IMR-90 (cell line): ENCODE results near the gene TMEM237. TPM values are rescaled to one million over a fixed set of nuclear protein-coding genes. Genes with fewer than 3 reads are reported as not detected.

Source experiments
- ATAC-seq: fragments of 200-7000 bp; cut with Tn5 transposase; 2 replicates; pipeline ENCODE4 v1.9.1; 2020; ENCODE audit warnings: low read depth, mild to moderate bottlenecking, moderate library complexity
- BruUV-seq: library from RNA; stranded (reverse); fragments of 400-500 nt; replicated peaks from 2 replicates; lab custom pipeline; 2021; lab: Mats Ljungman, UMichigan
- CTCF ChIA-PET: fragments of 300-600 bp; formaldehyde crosslinking; extraction: SDS; loops from one replicate; lab custom pipeline; 2021; ENCODE audit warnings: antibody characterized with exemption; lab: Yijun Ruan, JAX
- POLR2A ChIA-PET: fragments of 300-600 bp; sonication (Branson Sonifier 250); formaldehyde crosslinking; loops from one replicate; lab custom pipeline; 2022; ENCODE audit warnings: antibody characterized with exemption; ENCODE audit not compliant: unreplicated experiment; lab: Charles Lee
- DNase-seq: peaks from one replicate; pipeline ENCODE4 v3.0.0; 2013
- H2AFZ ChIP-seq: replicated peaks from 2 replicates; pipeline ENCODE3; 2013; ENCODE audit warnings: low read length, mild to moderate bottlenecking; ENCODE audit not compliant: poor library complexity
- H2AK5ac ChIP-seq: 2 replicates; pipeline ENCODE4 v1.6.1; 2013; ENCODE audit warnings: low read depth, low read length, inconsistent platforms
- H2AK9ac ChIP-seq: replicated peaks from 2 replicates; pipeline ENCODE3; 2013; ENCODE audit warnings: mild to moderate bottlenecking, low read depth, low read length, moderate library complexity; ENCODE audit not compliant: poor library complexity
- H2BK120ac ChIP-seq: 2 replicates; pipeline ENCODE4 v1.6.1; 2013; ENCODE audit warnings: low read depth, low read length, inconsistent platforms
- H2BK15ac ChIP-seq: 3 replicates; pipeline ENCODE4 v1.6.1; 2013; ENCODE audit warnings: low read depth, low read length, inconsistent platforms
- H2BK20ac ChIP-seq: 2 replicates; pipeline ENCODE4 v1.6.1; 2013; ENCODE audit warnings: low read depth, mild to moderate bottlenecking, inconsistent platforms, low read length, moderate library complexity
- H2BK5ac ChIP-seq: 2 replicates; pipeline ENCODE4 v1.6.1; 2013; ENCODE audit warnings: mild to moderate bottlenecking, low read depth, low read length, inconsistent platforms; ENCODE audit not compliant: poor library complexity, severe bottlenecking
- H3K14ac ChIP-seq: replicated peaks from 2 replicates; pipeline ENCODE4 v1.6.1; 2013; ENCODE audit warnings: low read depth, low read length, inconsistent platforms
- H3K18ac ChIP-seq: 2 replicates; pipeline ENCODE4 v1.6.1; 2013; ENCODE audit warnings: low read depth, low read length, control low read depth
- H3K23ac ChIP-seq: 2 replicates; pipeline ENCODE4 v1.6.1; 2013; ENCODE audit warnings: low read depth, low read length, inconsistent platforms
- H3K27ac ChIP-seq: 2 replicates; pipeline ENCODE4 v1.5.1; 2013; ENCODE audit warnings: mild to moderate bottlenecking, control low read depth, low read length; ENCODE audit not compliant: insufficient read depth
- H3K27me3 ChIP-seq: 2 replicates; pipeline ENCODE4 v1.6.1; 2013; ENCODE audit warnings: low read length; ENCODE audit not compliant: control insufficient read depth, insufficient read depth
- H3K36me3 ChIP-seq: 2 replicates; pipeline ENCODE4 v1.6.1; 2013; ENCODE audit warnings: low read length, mixed read lengths; ENCODE audit not compliant: control insufficient read depth, insufficient read depth
- H3K4ac ChIP-seq: 2 replicates; pipeline ENCODE4 v1.6.1; 2013; ENCODE audit warnings: low read depth, low read length, inconsistent platforms
- H3K4me1 ChIP-seq: 2 replicates; pipeline ENCODE4 v1.6.1; 2013; ENCODE audit warnings: low read length, mixed read lengths; ENCODE audit not compliant: control insufficient read depth, insufficient read depth
- H3K4me2 ChIP-seq: 2 replicates; pipeline ENCODE4 v1.6.1; 2013; ENCODE audit warnings: low read depth, mild to moderate bottlenecking, control low read depth, low read length, moderate library complexity
- H3K4me3 ChIP-seq: 2 replicates; pipeline ENCODE4 v1.5.1; 2013; ENCODE audit warnings: low read depth, mild to moderate bottlenecking, control low read depth, low read length, moderate library complexity; ENCODE audit not compliant: insufficient read depth
- H3K56ac ChIP-seq: 2 replicates; pipeline ENCODE4 v1.6.1; 2013; ENCODE audit warnings: low read length, inconsistent platforms; ENCODE audit not compliant: insufficient read depth; ENCODE audit errors: extremely low read depth
- H3K79me1 ChIP-seq, 2 experiments: 2 replicates each; pipeline ENCODE4 v1.6.1; 2013; ENCODE audit warnings: low read length in 2 of 2, inconsistent platforms in 1 of 2, low read depth in 1 of 2
- H3K9ac ChIP-seq: 2 replicates; pipeline ENCODE4 v1.6.1; 2013; ENCODE audit warnings: low read depth, low read length, control low read depth
- H3K9me1 ChIP-seq: 2 replicates; pipeline ENCODE4 v1.6.1; 2013; ENCODE audit warnings: low read length, inconsistent platforms; ENCODE audit not compliant: insufficient read depth
- H3K9me3 ChIP-seq: 2 replicates; pipeline ENCODE4 v1.6.1; 2013; ENCODE audit warnings: low read length; ENCODE audit not compliant: control insufficient read depth, insufficient read depth
- H4K20me1 ChIP-seq: 2 replicates; pipeline ENCODE4 v1.6.1; 2013; ENCODE audit warnings: low read length, inconsistent platforms; ENCODE audit not compliant: insufficient read depth
- H4K5ac ChIP-seq: 2 replicates; pipeline ENCODE4 v1.6.1; 2013; ENCODE audit warnings: mild to moderate bottlenecking, low read depth, low read length, control low read depth
- H4K8ac ChIP-seq, 2 experiments: 2 replicates each; pipeline ENCODE4 v1.6.1; 2013; ENCODE audit warnings: low read depth in 2 of 2, low read length in 2 of 2, control low read depth in 1 of 2, inconsistent platforms in 1 of 2
- H4K91ac ChIP-seq: 2 replicates; pipeline ENCODE4 v1.6.1; 2013; ENCODE audit warnings: low read depth, low read length, inconsistent platforms; ENCODE audit not compliant: insufficient read depth
- CHD1 ChIP-seq: IDR thresholded peaks from 2 replicates; pipeline ENCODE4 v1.6.1; 2012; ENCODE audit warnings: low read depth, low read length, improper control_type of control experiment
- FOS ChIP-seq: fragments of 150-350 bp; IDR thresholded peaks from 2 replicates; pipeline ENCODE4 v1.6.1; 2016; ENCODE audit warnings: low read depth, low read length
- MAFK ChIP-seq: IDR thresholded peaks from 2 replicates; pipeline ENCODE4 v1.6.1; 2012; ENCODE audit warnings: low read depth, low read length, improper control_type of control experiment
- MXI1 ChIP-seq: IDR thresholded peaks from 2 replicates; pipeline ENCODE4 v1.6.1; 2012; ENCODE audit warnings: low read depth, mild to moderate bottlenecking, low read length, moderate library complexity, borderline replicate concordance
- POLR2A ChIP-seq: IDR thresholded peaks from 2 replicates; pipeline ENCODE4 v1.6.1; 2012; ENCODE audit warnings: mild to moderate bottlenecking, low read depth, low read length
- SMC3 ChIP-seq: fragments of 150-350 bp; IDR thresholded peaks from 2 replicates; pipeline ENCODE4 v1.6.1; 2016; ENCODE audit warnings: low read depth, mild to moderate bottlenecking, antibody characterized with exemption, low read length, moderate library complexity
- WGBS, 2 experiments: methylation state at CpG; one replicate each; pipeline versions ENCODE4 v1.1.5 to v1.1.7; 2013; ENCODE audit warnings: missing lambda C conversion rate in 2 of 2; ENCODE audit not compliant: insufficient read length in 1 of 2; ENCODE audit errors: extremely low coverage in 2 of 2; 5-methylcytosine and 5-hydroxymethylcytosine counted together
- dilution Hi-C: fragments of 300-500 bp; cut with HindIII; formaldehyde crosslinking; loops from one replicate; pipeline ENCODE4 v1.14.3; 2018; ENCODE audit warnings: low sequenced_read_pairs; ENCODE audit not compliant: unreplicated experiment
- in situ Hi-C: fragments of 300-500 bp; cut with MboI; formaldehyde crosslinking; loops from 3 replicates; pipeline ENCODE4 v1.14.3; 2019; ENCODE audit warnings: low sequenced_read_pairs, inconsistent platforms, mixed read lengths
- intact Hi-C: fragments of 100-400 bp; cut with micrococcal nuclease; formaldehyde crosslinking; loops from 2 replicates; pipeline ENCODE4 v1.10.0; 2022
- polyA plus RNA-seq, 3 experiments: library from polyadenylated mRNA; depleted of rRNA; stranded (reverse); fragments of >200 nt; gene quantifications; 2 replicates each; pipeline ENCODE4 v1.2.3, GENCODE V29; 2012; ENCODE audit warnings: low replicate concordance in 1 of 3
- total RNA-seq: library from RNA; depleted of rRNA; stranded (reverse); fragments of >200 nt; gene quantifications from 2 replicates; pipeline ENCODE4 v1.2.3, GENCODE V29; 2012
- TF ChIP-seq, protein P1 (sequence below): conservative IDR thresholded peaks from 2 replicates; pipeline ENCODE4 v1.5.1; 2012; ENCODE audit warnings: mild to moderate bottlenecking, low read depth, low read length, improper control_type of control experiment

The TMEM237 gene
- total and polyA plus RNA-seq, 2 of the 4 experiments (the other 2 are of a cell fraction), result 29.4 to 58.8 TPM

DNA sequence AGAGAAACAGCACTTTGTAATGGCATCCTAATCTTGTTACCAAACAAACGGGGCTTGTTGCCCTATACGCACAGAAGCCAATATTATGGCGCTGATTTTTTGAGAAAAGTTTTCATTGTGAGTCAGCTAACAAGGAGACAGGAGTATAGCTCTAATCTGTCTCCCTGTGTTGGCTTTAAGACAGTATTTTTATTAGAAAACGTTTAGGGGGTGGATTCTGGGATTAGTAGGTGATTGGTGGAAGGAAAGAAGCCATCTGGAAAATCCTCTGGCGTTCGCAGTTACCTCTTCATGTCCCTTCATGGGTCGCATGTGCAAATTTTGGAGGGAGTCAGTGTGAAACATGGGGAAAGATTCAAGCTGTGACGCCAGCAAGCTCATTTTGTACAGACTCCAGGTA, 698 bp upstream of the TMEM237 start:
- Histone ChIP-seq H3K18ac (peak overlapping the region; percentile 93), H3K9me3 (no peaks in the 10 kb centered on the region), H4K20me1 (no peaks in the 10 kb centered on the region), H3K27ac (peak overlapping the region; percentile 85; the same call in 1 of the 2 replicates), H2AK5ac (peak overlapping the region; percentile 80), H3K9ac (peak overlapping the region; percentile 79), H3K4me1 (peaks cover 4% of the 10 kb centered on the region), H3K9me1 (peaks cover 3% of the 10 kb centered on the region; the same call in 1 of the 2 replicates), H2BK20ac (peak overlapping the region; percentile 31; the same call in 1 of the 2 replicates), H3K4ac (peak overlapping the region; percentile 88), H2BK5ac (peak overlapping the region; percentile 80), H3K23ac (peak overlapping the region; percentile 19), H4K5ac (peak overlapping the region; percentile 84), H4K8ac (peak overlapping the region; percentile 80 to 92), H3K56ac (peak overlapping the region; percentile 85), H2AFZ (peak overlapping the region; percentile 87), H2BK120ac (peak overlapping the region; percentile 29), H3K4me2 (peak overlapping the region; percentile 95), H3K4me3 (peak overlapping the region; percentile 13; the same call in 1 of the 2 replicates), H4K91ac (peak overlapping the region; percentile 76), H3K27me3 (no peaks in the 10 kb centered on the region), H3K79me1 (peaks cover 14 to 24% of the 10 kb centered on the region in 2 experiments; a peak in 3 of 4 replicates), H2BK15ac (peak overlapping the region; percentile 37; the same call in 1 of the 3 replicates), H2AK9ac (no peak overlapping the region), H3K14ac (peak overlapping the region; percentile 94), H3K36me3 (peaks cover 3% of the 10 kb centered on the region; the same call in 1 of the 2 replicates)
- peak; percentile 26 for DNase-seq
- ChIA-PET POLR2A (no interaction called here), CTCF (interaction anchor here (0.7 kb wide), 1 partner anchor 64 kb away, joined by 3 read pairs; no protein-coding TSS in a partner anchor)
- intact Hi-C loops, result loop anchor here (5.0 kb wide), 1 partner anchor 172 kb away; no protein-coding TSS in a partner anchor
- in situ Hi-C loops, result no loop called here
- WGBS, 2 experiments, result 40% methylated on average over 3 of the region's 8 CpGs; no CpG with 5 or more reads in 1 of the 2 experiments
- no peak for TF ChIP-seq FOS
- no peak for TF ChIP-seq POLR2A
- no peak for TF ChIP-seq MXI1
- no peak for TF ChIP-seq MAFK
- TF ChIP-seq, protein P1, sequence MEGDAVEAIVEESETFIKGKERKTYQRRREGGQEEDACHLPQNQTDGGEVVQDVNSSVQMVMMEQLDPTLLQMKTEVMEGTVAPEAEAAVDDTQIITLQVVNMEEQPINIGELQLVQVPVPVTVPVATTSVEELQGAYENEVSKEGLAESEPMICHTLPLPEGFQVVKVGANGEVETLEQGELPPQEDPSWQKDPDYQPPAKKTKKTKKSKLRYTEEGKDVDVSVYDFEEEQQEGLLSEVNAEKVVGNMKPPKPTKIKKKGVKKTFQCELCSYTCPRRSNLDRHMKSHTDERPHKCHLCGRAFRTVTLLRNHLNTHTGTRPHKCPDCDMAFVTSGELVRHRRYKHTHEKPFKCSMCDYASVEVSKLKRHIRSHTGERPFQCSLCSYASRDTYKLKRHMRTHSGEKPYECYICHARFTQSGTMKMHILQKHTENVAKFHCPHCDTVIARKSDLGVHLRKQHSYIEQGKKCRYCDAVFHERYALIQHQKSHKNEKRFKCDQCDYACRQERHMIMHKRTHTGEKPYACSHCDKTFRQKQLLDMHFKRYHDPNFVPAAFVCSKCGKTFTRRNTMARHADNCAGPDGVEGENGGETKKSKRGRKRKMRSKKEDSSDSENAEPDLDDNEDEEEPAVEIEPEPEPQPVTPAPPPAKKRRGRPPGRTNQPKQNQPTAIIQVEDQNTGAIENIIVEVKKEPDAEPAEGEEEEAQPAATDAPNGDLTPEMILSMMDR, result no peak
- TF ChIP-seq CHD1, result no peak
- TF ChIP-seq SMC3, result no peak
- no peak for ATAC-seq
- dilution Hi-C loops, result no loop called here
- BruUV-seq, result no TSS peak
